Endothelial cell (in vitro differentiated cells): ENCODE measurements around the gene TP53RK. TPM values are rescaled to one million over a fixed set of nuclear protein-coding genes. Genes with fewer than 3 reads are reported as not detected.

Source experiments
- DNase-seq: peaks from one replicate; pipeline ENCODE4 v3.0.0; 2021; ENCODE audit warnings: low spot score
- H3K27ac Mint-ChIP-seq: one replicate; pipeline ENCODE4 v1.8.0; 2021; ENCODE audit warnings: mixed read lengths, inconsistent platforms; ENCODE audit not compliant: unreplicated experiment
- H3K27me3 Mint-ChIP-seq: one replicate; pipeline ENCODE4 v1.8.0; 2021; ENCODE audit warnings: mild to moderate bottlenecking, moderate library complexity, mixed read lengths, inconsistent platforms; ENCODE audit not compliant: unreplicated experiment
- H3K36me3 Mint-ChIP-seq: one replicate; pipeline ENCODE4 v1.8.0; 2021; ENCODE audit warnings: mild to moderate bottlenecking, low read depth, mixed read lengths, inconsistent platforms; ENCODE audit not compliant: unreplicated experiment
- H3K4me1 Mint-ChIP-seq: one replicate; pipeline ENCODE4 v1.8.0; 2021; ENCODE audit warnings: mild to moderate bottlenecking, mixed read lengths, inconsistent platforms; ENCODE audit not compliant: unreplicated experiment
- H3K4me3 Mint-ChIP-seq: one replicate; pipeline ENCODE4 v1.8.0; 2021; ENCODE audit warnings: mild to moderate bottlenecking, mixed read lengths, inconsistent platforms; ENCODE audit not compliant: unreplicated experiment
- H3K9me3 Mint-ChIP-seq: one replicate; pipeline ENCODE4 v1.8.0; 2021; ENCODE audit warnings: mixed read lengths, inconsistent platforms; ENCODE audit not compliant: unreplicated experiment
- total RNA-seq: library from RNA; stranded (reverse); fragmentation: NEBNext Ultra II Directional; extraction: Animal tissue kit (Norgen Biotek cat#: 25700); gene quantifications from one replicate; pipeline ENCODE4 v1.2.1, GENCODE V29; 2021; ENCODE audit not compliant: unreplicated experiment
- TF ChIP-seq, protein P1 (sequence below): fragments of 200-600 bp; sonication (generic); IDR thresholded peaks from one replicate; pipeline ENCODE4 v1.5.0; 2021; ENCODE audit warnings: antibody characterized with exemption; ENCODE audit not compliant: unreplicated experiment

Gene TP53RK
- total RNA-seq, 1 donor from 2014 or later: 10.2 TPM

DNA sequence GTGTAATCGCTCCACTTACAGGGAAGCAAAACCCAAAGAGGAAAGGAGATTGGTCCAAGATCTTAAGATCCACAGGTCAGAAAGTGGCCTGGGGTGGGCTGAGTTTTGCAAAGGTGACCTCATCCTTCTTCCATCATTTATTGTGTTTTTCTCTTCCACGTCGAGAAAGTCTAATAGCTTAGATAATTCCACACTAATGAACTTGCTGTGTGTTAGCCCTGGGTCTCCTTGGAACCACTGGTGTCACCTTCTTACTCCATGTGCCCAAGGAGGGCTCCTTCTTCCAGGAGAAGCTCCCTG lies 39.6 kb downstream of the TP53RK start:
- Mint-ChIP-seq H3K4me3 (no peak overlapping the region), H3K27me3 (no peaks in the 10 kb centered on the region), H3K27ac (no peak overlapping the region), H3K9me3 (no peaks in the 10 kb centered on the region), H3K36me3 (no peaks in the 10 kb centered on the region), H3K4me1 (no peaks in the 10 kb centered on the region)
- TF ChIP-seq, protein P1, sequence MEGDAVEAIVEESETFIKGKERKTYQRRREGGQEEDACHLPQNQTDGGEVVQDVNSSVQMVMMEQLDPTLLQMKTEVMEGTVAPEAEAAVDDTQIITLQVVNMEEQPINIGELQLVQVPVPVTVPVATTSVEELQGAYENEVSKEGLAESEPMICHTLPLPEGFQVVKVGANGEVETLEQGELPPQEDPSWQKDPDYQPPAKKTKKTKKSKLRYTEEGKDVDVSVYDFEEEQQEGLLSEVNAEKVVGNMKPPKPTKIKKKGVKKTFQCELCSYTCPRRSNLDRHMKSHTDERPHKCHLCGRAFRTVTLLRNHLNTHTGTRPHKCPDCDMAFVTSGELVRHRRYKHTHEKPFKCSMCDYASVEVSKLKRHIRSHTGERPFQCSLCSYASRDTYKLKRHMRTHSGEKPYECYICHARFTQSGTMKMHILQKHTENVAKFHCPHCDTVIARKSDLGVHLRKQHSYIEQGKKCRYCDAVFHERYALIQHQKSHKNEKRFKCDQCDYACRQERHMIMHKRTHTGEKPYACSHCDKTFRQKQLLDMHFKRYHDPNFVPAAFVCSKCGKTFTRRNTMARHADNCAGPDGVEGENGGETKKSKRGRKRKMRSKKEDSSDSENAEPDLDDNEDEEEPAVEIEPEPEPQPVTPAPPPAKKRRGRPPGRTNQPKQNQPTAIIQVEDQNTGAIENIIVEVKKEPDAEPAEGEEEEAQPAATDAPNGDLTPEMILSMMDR: no peak
- DNase-seq: no peak

- Mint-ChIP-seq H3K9me3 (no peaks in the 10 kb centered on the region), H3K27me3 (no peaks in the 10 kb centered on the region), H3K36me3 (no peaks in the 10 kb centered on the region), H3K4me3 (no peak overlapping the region), H3K27ac (no peak overlapping the region), H3K4me1 (no peaks in the 10 kb centered on the region)
- TF ChIP-seq, protein P1: no peak
- no peak for DNase-seq
Observed at GRCh38 chr20:46648903-46649649, 40.2 kb downstream of the TP53RK start.

DNA sequence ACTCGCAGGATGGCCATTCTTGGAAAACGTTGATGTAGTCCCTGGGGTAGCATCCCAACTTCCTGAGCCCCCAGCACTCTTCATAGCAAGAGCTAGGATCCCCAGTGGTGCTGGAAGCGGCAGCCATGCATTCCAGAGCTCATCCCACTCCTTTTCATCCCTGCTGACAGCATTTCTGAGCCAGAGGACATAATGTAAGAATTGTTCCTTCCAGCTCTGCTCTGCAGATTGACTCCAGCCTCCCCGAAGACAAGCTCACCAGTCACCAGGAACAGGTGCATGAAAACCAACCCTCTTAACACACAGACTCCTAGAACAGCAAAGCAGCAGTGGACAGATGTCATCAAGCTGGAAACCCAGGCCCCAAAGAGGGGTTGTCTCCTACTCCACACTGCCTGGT lies 41.8 kb downstream of the TP53RK start:
- Mint-ChIP-seq H3K9me3 (no peaks in the 10 kb centered on the region), H3K36me3 (no peaks in the 10 kb centered on the region), H3K27me3 (no peaks in the 10 kb centered on the region), H3K4me3 (no peak overlapping the region), H3K27ac (no peak overlapping the region), H3K4me1 (no peaks in the 10 kb centered on the region)
- DNase-seq: no peak
- TF ChIP-seq, protein P1: no peak

DNA sequence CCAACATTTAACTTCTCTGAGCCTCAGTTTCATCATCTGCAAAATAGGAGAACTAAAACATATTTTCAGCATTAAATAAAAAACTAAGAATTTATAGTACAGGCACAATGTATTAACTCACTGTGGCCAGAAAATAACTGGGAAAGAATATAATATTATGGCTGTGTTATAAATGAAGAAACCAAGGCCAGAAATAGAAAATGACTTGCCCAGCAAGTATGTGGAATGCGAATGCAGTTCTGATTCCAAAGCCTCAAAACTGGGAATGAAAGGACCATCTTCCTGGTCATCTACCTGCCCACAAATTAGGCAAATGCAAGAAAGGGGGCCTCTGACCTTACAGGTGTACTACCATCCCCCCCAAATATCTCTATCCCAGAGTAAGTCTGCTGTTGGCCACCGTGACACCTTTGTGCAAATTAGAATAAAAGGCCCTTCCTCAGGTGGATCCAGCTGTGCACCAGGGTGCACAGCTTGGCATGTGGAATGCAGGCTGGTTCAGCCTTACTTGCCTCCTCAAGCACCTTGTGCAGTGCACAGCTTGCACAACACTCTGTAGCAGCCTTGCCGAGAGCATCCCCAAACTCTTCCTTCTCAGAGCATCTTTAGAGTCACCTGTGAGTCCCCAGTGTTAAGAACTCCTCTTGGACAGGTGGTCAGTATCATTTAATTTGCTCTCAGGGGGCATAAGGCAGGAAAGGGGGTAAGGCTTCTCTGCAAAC lies 42.4 kb downstream of the TP53RK start:
- no peak overlapping the region for H3K4me3 Mint-ChIP-seq
- TF ChIP-seq, protein P1: no peak
- no peaks in the 10 kb centered on the region for H3K27me3 Mint-ChIP-seq
- H3K27ac Mint-ChIP-seq: no peak overlapping the region
- no peaks in the 10 kb centered on the region for H3K36me3 Mint-ChIP-seq
- no peaks in the 10 kb centered on the region for H3K4me1 Mint-ChIP-seq
- H3K9me3 Mint-ChIP-seq: no peaks in the 10 kb centered on the region
- no peak for DNase-seq

GRCh38 chr20:46646122-46646521 lies 43.1 kb downstream of the TP53RK start:
- no peaks in the 10 kb centered on the region for H3K9me3 Mint-ChIP-seq
- no peak overlapping the region for H3K27ac Mint-ChIP-seq
- no peaks in the 10 kb centered on the region for H3K36me3 Mint-ChIP-seq
- no peaks in the 10 kb centered on the region for H3K4me1 Mint-ChIP-seq
- DNase-seq: no peak
- TF ChIP-seq, protein P1: no peak
- no peak overlapping the region for H3K4me3 Mint-ChIP-seq
- H3K27me3 Mint-ChIP-seq: no peaks in the 10 kb centered on the region
